ENCODE results near the gene PIP5K1B.

The PIP5K1B gene

GRCh38 chr9:68871236-68871635 is 166.2 kb downstream of the PIP5K1B start:
- no peak for DNase-seq

GRCh38 chr9:68872026-68872501 is 167.0 kb downstream of the PIP5K1B start:
- DNase-seq = no peak

GRCh38 chr9:68873179-68873578 is 168.1 kb downstream of the PIP5K1B start:
- no peak for DNase-seq

GRCh38 chr9:68876273-68876672 is 171.2 kb downstream of the PIP5K1B start:
- DNase-seq = no peak

GRCh38 chr9:68876681-68877080 is 171.6 kb downstream of the PIP5K1B start:
- no peak for DNase-seq

- DNase-seq = no peak
Observed at GRCh38 chr9:68877219-68877618, 172.2 kb downstream of the PIP5K1B start.

- no peak for DNase-seq
Observed at GRCh38 chr9:68878450-68878849, 173.4 kb downstream of the PIP5K1B start.

GRCh38 chr9:68883224-68883623 is 178.2 kb downstream of the PIP5K1B start:
- DNase-seq = no peak

GRCh38 chr9:68887232-68887631 is 182.2 kb downstream of the PIP5K1B start:
- DNase-seq = no peak

GRCh38 chr9:68894502-68894901 is 189.5 kb downstream of the PIP5K1B start:
- DNase-seq = no peak

GRCh38 chr9:68895741-68896478 is 190.9 kb downstream of the PIP5K1B start:
- no peak for DNase-seq

GRCh38 chr9:68896486-68896885 is 191.4 kb downstream of the PIP5K1B start:
- no peak for DNase-seq

GRCh38 chr9:68897577-68898145 is 192.6 kb downstream of the PIP5K1B start:
- DNase-seq = no peak

GRCh38 chr9:68898781-68899439 is 193.9 kb downstream of the PIP5K1B start:
- no peak for DNase-seq

- DNase-seq = no peak
Observed at GRCh38 chr9:68904454-68904853, 199.4 kb downstream of the PIP5K1B start.

GRCh38 chr9:68905129-68905528 is 200.1 kb downstream of the PIP5K1B start:
- DNase-seq = no peak

GRCh38 chr9:68907910-68908309 is 202.9 kb downstream of the PIP5K1B start:
- no peak for DNase-seq

GRCh38 chr9:68912561-68912960 is 207.5 kb downstream of the PIP5K1B start:
- no peak for DNase-seq

GRCh38 chr9:68913054-68913453 is 208.0 kb downstream of the PIP5K1B start:
- no peak for DNase-seq

GRCh38 chr9:68914751-68915150 is 209.7 kb downstream of the PIP5K1B start:
- no peak for DNase-seq

- DNase-seq = no peak
Observed at GRCh38 chr9:68919661-68920060, 214.6 kb downstream of the PIP5K1B start.

GRCh38 chr9:68920921-68921320 is 215.9 kb downstream of the PIP5K1B start:
- DNase-seq = no peak

- no peak for DNase-seq
Observed at GRCh38 chr9:68923480-68923879, 218.4 kb downstream of the PIP5K1B start.

- no peak for DNase-seq
Observed at GRCh38 chr9:68925175-68925574, 220.1 kb downstream of the PIP5K1B start.
